Measurements from ENCODE around the gene GGNBP2.

Gene GGNBP2

DNA sequence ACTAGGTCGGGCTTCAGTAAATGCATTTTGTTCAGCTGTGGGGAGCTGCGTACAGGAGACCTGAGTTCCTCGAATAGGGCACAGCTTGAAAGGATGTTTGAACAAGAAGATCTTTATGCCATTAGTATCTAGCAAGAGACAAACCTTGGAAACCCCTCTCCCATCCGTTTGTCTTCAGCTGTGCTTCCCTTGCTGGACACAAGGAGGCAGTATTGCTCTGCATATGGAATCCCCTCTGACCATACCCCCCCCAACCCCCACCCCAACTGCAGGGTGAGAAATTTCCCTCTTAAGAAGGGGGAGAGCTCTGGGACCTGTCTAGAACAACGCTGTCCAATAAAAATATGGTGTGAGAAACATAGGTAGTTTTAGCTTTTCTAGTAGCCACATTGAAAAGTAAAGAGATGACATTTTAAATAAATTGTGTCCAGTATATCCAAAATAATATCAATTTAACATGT lies 58.2 kb downstream of the GGNBP2 start:
- peak; percentile 70 for DNase-seq

DNA sequence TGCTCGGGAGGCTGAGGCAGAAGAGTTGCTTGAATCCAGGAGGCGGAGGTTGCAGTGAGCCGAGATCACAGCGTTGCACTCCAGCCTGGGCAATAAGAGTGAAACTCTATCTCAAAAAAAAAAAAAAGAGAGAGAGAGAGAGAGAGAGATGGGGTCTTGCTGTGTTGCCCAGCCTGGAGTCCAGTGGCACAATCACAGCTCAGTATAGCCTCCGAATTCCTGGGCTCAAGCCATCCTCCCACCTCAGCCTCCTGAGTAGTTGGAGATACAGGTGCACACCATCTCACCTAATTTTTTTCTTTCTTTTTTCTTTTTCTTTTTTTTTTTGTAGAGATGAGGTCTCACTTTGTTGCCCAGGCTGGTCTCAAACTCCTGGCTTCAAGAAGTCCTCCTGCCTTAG lies 60.3 kb downstream of the GGNBP2 start:
- DNase-seq, result peak; percentile 2

DNA sequence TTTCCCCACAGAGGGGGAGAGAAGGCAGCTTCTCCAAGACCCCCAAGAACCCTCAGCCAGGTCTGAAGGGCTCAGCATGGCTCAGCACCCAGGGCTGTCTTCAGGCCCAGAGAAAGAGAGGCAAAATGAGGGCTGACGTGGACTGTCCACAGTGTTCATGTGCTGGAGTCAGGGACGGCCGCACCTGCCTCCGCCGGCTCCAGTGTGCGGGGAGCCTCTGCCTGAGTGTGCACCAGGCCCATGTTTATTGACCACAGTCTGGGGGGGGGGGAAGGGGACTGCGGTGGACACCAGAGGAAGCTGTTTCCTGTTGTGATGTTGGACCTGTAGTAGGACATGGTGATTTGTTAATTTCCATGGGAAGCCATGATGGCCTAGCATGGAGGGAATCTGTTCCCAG lies 63.6 kb downstream of the GGNBP2 start:
- peak; percentile 35 for DNase-seq

DNA sequence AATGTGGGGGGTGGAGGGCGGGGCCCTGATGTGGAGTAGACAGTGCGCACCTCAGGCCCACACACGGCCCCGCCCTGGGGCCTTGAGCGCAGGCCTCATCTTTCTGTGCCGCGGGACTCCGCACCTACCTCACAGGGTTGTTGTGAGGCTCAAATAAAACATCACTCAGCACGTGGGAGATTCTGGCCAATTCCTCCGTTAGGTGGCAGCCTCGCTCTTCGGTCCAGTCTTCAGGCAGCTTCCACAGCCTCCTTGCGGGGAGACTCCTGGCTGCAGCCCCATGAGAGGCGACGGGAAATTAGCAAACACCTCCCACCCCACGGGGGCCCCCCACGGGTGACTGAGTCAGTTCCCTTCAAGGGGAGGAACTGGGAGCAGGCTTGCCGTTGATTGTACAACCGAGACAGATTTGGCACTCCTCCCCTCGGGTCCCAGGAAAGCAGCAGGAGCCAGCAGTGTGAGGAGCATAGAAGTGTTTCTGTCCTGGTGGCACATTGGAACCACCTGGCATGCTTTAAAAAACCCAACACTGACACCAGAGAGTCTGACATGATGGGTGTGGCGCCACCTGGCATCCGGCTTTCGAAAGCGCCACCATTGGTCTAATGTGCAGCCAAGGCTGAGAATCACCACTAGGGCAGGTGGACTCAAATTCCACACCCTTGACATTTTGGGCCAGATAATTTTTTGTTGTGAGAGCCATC lies 64.2 kb downstream of the GGNBP2 start:
- peak; percentile 65 for DNase-seq

DNA sequence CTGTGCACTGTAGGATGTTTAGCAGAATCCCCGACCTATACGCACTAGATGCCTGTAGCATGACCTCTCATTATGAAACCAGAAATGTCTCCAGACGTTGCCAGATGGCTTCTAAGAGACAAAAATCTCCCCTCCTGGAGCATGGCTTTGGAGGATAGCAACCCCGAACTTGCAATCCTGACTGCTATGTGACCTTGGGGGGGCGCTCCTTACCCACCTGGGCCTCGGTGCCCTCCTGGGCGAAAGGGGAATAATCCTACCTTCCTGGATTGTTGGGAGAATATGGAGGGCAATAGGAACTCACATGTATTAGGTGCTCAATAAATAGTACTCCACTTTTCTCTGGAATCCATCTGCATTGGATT lies 64.8 kb downstream of the GGNBP2 start:
- peak; percentile 28 for DNase-seq

DNA sequence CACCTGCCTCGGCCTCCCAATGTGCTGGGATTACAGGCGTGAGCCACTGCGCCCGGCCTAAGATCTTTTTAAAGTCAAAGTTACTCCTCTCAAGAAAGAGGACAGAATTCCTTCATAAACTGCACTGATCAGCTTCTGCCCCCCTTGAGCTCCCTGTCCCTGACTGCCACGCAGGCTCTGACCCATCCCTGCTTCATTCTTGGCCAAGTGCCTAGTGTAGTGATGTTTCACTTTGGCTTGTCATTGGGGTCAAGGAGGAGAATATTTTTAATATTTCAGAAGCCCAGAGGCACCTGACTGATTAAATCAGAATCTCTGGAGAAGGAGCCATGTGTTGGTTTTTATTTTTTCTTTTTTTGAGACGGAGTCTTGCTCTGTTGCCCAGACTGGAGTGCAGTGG lies 65.8 kb downstream of the GGNBP2 start:
- DNase-seq, result no peak

DNA sequence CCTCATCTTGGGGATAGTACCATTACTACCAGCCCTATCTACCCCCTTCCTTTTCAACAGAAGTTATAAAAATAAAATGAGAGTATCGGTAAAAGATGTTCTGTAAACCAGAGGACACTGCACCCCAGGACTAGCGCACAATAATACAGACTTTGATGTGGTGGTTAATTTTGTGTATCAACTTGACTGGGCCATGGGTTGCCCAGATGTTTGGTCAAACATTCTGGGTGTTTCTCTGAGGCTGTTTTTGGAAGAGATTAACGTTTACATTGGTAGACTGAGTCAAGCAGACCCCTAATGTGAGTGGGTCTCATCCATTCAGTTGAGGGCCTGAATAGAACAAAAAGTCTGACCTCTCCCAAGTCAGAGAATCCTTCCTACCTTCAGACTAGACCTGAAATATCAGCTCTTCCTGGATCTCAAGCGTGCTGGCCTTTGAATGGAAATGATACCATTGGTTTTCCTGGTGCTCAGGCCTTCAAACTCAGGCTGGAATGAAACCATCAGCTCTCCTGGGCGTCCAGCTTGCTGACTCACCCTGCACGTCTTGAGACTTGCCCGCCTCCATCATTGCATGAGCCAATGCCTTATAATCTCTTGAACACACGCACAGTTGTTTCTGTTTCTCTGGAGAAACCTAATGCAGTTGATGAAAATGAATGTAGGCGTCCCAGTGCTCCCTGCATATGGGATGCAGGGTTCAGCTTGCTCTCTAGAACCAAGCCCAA lies 66.8 kb downstream of the GGNBP2 start:
- DNase-seq, result no peak

DNA sequence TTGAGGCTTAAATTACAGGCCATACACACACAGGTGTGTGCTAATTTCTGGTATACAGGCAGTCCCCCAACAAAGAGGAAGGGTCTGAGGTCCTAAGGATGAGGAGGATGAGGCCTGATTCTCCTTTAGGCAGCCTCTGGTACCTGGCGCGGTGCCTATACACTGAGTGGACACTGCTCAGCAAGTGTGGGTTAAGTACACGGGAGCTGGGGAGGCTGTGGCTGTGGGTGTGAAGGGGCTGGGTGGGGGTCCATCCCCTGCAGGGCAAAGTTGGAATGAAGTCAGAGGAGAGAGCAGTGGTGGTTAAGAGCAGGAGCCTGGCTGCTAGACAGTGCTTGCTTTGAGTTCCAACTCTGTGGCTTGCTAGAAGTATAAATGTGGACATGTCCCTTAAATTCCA lies 67.6 kb downstream of the GGNBP2 start:
- DNase-seq, result no peak

DNA sequence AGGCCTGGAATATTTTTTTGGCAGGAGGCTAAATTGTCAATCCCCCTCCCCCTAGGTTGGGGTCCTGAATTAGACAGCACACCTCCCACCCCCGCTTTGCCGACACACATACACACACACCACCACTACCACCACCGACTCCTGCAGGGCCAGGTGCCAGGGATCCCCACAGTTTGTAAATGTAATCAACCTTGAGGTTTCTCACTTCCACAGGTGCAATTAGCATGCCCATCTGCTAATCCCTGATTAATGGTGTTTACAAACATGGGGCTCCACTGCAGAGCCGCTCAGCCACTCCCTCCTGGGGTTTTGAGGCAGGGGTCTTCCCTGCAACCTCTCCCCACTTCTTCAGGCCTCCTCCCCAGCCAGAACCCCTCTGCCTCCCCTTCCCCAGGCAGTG lies 68.4 kb downstream of the GGNBP2 start:
- DNase-seq, result no peak

DNA sequence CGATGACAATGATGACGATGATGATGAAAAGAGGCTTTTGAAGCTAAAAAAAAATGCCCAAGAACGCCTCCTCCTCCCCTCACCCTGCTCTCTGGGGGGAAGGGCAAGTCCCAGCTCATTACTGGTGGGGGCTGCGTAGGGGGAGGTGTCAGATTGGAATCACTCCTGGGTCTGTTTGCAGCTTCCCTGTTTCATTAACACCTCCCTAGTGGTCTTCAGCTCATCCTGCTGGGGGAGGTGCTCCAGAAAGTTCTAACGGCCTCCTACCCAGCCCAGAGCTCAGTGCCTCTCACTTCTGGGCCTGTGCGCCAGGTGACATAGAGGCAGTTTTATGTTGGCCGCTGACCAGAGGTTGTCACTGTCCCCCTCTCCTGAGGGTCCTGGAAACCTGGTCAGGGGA lies 69.4 kb downstream of the GGNBP2 start:
- no peak for DNase-seq

DNA sequence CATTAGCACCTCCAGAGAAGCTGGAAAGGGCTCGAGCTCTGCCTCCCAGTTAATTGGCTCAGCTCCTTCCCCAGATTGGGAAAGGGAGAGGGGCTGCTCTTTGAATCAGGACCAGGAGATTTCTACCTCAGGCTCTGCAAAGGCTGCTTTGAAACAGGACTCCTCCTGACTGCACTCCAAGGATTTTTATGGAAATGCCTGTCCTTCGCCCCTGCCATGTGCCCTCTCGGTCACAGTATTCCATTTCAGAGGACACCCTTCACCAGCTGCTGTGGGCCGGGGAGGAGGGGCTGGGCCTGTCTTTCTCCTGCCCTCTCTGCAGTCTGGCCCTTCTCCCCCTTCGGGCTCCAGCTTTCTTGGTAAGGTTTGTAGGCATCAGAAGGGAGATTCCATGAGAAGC lies 70.2 kb downstream of the GGNBP2 start:
- DNase-seq, result no peak

DNA sequence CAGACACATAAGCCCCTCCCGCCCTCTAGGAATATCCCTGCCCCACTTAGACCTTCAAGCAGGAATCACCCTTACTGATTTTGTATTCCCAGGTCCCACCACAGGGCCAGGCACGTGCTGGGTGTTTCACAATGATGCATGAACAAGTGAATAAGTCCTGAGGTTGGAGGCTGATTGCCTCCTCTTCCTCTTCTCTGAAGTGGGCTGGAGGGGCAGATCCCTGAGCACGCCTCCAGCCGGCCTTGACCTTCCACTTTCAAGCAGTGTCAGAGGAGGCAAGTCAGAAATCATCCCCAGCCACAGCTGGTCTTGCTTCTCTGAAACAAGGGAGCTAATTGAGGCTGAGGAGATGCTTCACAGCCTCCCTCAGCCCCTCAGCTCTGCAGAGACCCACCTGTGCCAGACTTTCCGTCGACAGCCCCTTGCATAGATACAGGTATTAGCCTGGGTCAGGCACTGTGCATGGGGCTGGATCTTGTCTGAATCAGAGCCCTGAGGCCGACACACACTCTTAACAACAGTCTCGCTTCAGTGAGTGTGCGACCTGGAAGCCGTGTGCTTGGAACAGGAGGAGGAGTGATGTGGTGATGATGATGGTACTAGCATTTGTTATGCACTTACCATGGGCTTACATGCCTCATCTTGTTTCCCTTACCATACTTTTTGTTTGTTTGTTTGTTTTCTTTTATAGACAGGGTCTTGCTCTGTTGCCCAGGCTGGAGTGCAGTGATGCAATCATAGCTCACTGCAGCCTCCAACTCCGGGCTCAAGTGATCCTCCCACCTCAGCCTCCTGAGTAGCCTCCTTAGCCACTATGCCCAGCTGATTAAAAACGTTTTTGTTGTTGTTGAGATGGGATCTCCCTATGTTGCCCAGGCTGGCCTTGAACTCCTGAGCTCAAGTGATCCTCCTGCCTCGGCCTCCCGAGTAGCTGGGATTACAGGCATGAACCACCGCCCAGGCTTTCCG lies 71.6 kb downstream of the GGNBP2 start:
- DNase-seq, result no peak

DNA sequence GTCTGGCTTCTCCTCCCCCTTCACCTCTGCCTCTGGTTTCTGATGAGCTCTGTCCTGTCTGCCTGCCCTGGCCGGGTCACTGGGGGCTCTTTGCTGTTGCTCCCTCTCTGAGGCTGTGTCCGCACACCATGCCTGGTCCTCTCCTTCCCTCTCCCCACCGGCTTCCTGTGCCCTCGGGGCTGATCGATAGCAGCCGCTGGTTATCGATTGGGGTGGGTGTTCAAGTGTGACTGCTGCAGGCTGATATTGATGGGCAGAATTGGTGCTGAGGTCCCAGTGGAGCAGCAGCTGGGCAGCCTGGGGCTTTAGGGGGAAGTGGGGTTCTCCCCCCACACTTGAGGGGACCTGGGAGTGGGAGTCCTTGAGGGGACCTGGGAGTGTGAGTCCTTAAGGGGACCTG lies 73.1 kb downstream of the GGNBP2 start:
- no peak for DNase-seq

DNA sequence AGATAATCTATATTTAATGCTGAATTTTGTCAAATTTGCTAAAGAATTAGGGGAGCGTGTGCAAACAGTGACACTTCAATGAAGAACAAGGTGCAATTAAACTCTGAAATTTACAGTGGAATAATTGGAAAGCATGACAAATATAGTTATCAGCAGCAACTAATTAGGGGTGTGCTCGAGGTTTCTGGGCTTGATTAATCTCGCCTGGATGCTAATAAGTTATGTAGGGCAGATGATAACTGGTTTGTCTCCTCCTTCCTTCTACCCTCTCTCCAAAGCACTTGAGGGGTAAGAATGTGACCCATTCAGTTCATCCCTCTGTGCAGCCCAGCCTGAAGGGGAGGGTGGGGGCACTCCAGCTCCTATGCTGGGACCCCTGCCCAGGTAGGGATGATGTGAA lies 78.6 kb downstream of the GGNBP2 start:
- DNase-seq, result no peak

DNA sequence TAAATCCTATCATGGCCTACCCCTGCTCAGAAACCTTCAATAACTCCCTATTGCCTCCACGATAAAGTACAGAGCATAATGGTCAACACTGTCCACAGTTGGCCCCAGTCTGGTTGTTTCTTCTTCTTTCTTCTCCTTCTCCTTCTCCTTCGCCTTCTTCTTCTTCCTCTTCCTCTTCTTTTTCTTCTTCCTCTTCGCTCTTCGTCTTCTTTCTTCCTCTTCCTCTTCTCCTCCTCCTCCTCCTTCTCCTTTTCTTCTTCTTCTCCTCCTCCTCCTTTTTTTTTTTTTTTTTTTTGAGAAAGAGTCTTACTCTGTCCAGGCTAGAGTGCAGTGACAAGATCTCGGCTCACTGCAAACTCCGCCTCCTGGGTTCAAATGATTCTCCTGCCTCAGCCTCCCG lies 80.5 kb downstream of the GGNBP2 start:
- no peak for DNase-seq

DNA sequence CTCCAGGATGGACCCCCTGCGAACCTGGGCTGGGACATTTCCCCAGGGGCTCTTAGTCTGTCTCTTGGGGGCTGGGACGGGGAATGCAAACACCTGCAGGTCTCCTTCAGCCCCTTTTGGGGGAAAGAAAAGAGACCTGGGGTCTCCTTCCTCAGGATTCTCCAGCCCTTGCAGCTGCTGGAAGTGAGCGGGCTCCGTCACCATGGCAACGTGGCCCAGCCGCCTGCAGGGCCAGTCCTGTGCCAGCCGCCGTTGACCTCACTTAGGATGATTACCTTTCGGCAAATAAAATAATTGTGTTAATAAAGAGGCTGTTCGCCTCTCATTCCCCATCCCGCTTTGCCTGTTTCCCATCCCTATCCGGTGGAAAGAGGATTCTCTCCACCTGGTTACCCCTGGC lies 82.4 kb downstream of the GGNBP2 start:
- DNase-seq, result no peak

DNA sequence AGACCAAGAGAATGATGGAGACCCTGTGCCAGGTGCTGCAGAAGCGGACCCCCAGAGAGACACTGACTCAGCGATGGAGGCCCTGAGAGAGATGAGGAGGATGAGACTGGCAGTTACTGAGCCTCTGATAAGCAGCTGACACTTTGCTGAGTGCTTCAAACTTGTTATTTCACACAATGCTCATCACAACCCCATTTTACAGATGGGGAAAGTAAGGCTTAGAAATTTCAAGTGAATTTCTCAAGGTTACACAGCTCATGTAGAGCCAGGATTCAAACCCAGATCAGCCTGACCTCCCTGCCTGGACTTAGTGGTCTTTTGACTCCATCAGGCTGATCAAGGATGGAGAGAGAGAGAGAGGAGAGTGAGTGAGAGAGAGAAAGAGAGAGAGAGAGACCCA lies 83.9 kb downstream of the GGNBP2 start:
- no peak for DNase-seq

DNA sequence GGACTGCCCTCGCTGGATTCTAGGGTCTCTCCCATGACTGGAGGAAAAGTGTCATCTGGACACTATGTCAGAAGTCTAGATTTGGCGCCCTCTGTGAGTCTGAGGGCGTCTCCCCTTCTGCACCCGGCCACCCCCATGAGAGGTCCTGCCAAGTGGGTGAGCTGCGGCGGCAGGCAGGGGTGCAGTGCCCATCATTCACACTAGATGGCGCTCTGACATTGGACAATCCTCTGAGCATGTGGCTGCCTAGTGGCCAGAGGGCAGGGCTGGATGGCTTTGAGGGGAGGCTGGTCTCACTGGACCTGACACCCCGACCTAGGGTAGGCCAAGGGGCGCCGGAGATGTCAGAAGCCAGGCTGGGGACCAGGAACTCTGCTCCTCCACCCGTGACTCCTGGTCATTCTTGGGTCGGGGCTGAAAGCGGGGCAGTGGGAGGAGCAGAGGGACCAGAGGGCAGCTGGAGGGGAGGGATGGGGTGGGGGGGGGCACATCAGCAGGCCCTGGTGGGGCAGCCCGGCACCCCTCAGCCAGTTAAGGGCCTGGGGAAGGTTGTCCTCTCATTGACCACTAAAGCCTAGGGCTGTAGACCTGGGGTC lies 84.6 kb downstream of the GGNBP2 start:
- peak; percentile 89 for DNase-seq

DNA sequence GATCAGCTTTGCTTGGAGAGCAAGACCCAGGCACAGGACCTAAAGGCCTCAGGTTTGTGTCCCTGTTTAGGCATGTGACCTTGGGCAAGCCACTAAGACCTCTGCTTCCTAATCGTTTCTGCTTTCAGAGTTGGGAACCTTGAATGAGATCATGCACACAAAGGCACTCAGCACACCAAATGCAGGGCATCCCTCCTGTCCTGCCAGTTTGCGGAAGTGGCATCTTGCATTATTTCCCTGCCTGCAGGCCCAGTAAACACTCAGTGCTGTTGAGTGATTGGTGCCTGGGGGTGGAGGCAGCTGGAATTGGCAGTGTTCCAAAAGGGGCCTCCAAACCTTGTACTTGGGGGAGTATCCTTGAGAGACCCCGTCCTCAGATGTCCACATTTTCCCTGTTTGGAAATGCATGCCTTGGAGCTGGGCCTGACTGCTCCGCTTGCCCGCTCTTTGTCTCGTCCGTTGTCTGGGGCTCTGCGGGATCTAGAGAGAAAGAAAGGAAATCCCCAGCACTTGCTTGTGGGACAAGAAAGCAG lies 85.3 kb downstream of the GGNBP2 start:
- DNase-seq, result no peak

DNA sequence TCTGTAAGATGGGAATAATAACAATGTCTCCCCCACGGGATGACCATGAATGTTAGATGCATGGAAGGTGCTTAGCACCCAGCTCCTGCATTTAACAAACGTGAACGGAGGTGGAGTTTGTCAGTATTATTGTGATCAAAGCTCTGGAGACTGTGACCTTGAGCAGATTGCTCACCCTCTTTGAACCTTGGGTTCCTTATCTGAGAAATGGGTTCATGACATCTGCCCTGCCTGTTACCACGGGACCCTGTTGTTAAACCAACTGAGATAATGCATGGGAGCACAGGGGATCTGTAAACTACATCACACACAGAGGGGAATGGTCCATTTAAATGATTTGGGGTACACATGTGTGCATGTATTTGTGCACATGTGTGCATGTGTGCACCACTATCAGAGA lies 86.3 kb downstream of the GGNBP2 start:
- DNase-seq, result no peak

DNA sequence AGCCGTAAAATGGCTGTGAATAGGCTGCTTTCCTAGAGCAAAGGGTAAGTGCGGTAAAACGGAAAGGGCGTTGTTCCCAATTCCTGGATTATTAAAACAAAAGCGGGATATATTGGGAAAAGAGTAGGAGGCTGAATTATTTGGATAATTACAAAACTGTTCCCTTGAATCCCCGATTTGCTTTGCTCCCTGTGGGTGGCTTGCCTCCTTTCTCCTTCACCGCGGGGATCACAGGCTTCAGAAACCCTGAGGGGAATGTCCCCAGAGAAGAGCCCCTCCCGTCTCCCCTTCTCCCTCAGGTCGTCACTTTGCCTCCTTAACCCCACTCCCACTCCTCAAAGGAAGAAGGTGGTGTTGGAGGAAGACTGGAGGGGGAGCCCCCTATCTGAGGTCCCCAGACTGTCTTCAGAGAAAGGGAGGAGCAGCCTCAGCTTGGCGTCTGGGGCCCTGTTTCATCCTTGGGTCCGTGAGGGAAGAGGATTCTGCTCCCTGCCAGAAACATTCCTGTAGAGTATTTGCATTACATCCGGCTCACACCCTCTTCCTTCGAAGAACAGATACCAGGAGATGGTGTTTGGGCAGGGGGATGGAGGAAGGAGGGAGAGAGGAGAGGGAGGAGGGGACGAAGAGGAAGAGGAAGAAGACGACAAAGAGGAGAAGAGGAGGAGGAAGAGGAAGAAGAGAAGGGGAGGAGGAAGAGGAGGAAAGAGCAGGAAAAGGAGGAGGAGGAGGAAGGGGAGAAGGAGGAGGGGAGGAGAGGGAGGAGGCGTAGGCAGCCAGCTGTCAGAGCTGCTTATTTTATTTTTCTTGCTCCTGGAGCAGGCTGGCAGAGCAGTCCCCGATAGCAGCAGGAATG lies 88.4 kb downstream of the GGNBP2 start:
- no peak for DNase-seq
